IMR-90 (cell line): ENCODE data around the gene TLL1. TPM values are rescaled to one million over a fixed set of nuclear protein-coding genes. Genes with fewer than 3 reads are reported as not detected.

Experiments
- ATAC-seq: fragments of 200-7000 bp; cut with Tn5 transposase; 2 replicates; pipeline ENCODE4 v1.9.1; 2020; ENCODE audit warnings: low read depth, mild to moderate bottlenecking, moderate library complexity
- BruUV-seq: library from RNA; stranded (reverse); fragments of 400-500 nt; replicated peaks from 2 replicates; lab custom pipeline; 2021; lab: Mats Ljungman, UMichigan
- CTCF ChIA-PET: fragments of 300-600 bp; formaldehyde crosslinking; extraction: SDS; loops from one replicate; lab custom pipeline; 2021; ENCODE audit warnings: antibody characterized with exemption; lab: Yijun Ruan, JAX
- POLR2A ChIA-PET: fragments of 300-600 bp; sonication (Branson Sonifier 250); formaldehyde crosslinking; loops from one replicate; lab custom pipeline; 2022; ENCODE audit warnings: antibody characterized with exemption; ENCODE audit not compliant: unreplicated experiment; lab: Charles Lee
- DNase-seq: peaks from one replicate; pipeline ENCODE4 v3.0.0; 2013
- H2AFZ ChIP-seq: replicated peaks from 2 replicates; pipeline ENCODE3; 2013; ENCODE audit warnings: low read length, mild to moderate bottlenecking; ENCODE audit not compliant: poor library complexity
- H2AK5ac ChIP-seq: 2 replicates; pipeline ENCODE4 v1.6.1; 2013; ENCODE audit warnings: low read depth, low read length, inconsistent platforms
- H2AK9ac ChIP-seq: replicated peaks from 2 replicates; pipeline ENCODE3; 2013; ENCODE audit warnings: mild to moderate bottlenecking, low read depth, low read length, moderate library complexity; ENCODE audit not compliant: poor library complexity
- H2BK120ac ChIP-seq: 2 replicates; pipeline ENCODE4 v1.6.1; 2013; ENCODE audit warnings: low read depth, low read length, inconsistent platforms
- H2BK15ac ChIP-seq: 3 replicates; pipeline ENCODE4 v1.6.1; 2013; ENCODE audit warnings: low read depth, low read length, inconsistent platforms
- H2BK20ac ChIP-seq: 2 replicates; pipeline ENCODE4 v1.6.1; 2013; ENCODE audit warnings: low read depth, mild to moderate bottlenecking, inconsistent platforms, low read length, moderate library complexity
- H2BK5ac ChIP-seq: 2 replicates; pipeline ENCODE4 v1.6.1; 2013; ENCODE audit warnings: mild to moderate bottlenecking, low read depth, low read length, inconsistent platforms; ENCODE audit not compliant: poor library complexity, severe bottlenecking
- H3K14ac ChIP-seq: replicated peaks from 2 replicates; pipeline ENCODE4 v1.6.1; 2013; ENCODE audit warnings: low read depth, low read length, inconsistent platforms
- H3K18ac ChIP-seq: 2 replicates; pipeline ENCODE4 v1.6.1; 2013; ENCODE audit warnings: low read depth, low read length, control low read depth
- H3K23ac ChIP-seq: 2 replicates; pipeline ENCODE4 v1.6.1; 2013; ENCODE audit warnings: low read depth, low read length, inconsistent platforms
- H3K27ac ChIP-seq: 2 replicates; pipeline ENCODE4 v1.5.1; 2013; ENCODE audit warnings: mild to moderate bottlenecking, control low read depth, low read length; ENCODE audit not compliant: insufficient read depth
- H3K27me3 ChIP-seq: 2 replicates; pipeline ENCODE4 v1.6.1; 2013; ENCODE audit warnings: low read length; ENCODE audit not compliant: control insufficient read depth, insufficient read depth
- H3K36me3 ChIP-seq: 2 replicates; pipeline ENCODE4 v1.6.1; 2013; ENCODE audit warnings: low read length, mixed read lengths; ENCODE audit not compliant: control insufficient read depth, insufficient read depth
- H3K4ac ChIP-seq: 2 replicates; pipeline ENCODE4 v1.6.1; 2013; ENCODE audit warnings: low read depth, low read length, inconsistent platforms
- H3K4me1 ChIP-seq: 2 replicates; pipeline ENCODE4 v1.6.1; 2013; ENCODE audit warnings: low read length, mixed read lengths; ENCODE audit not compliant: control insufficient read depth, insufficient read depth
- H3K4me2 ChIP-seq: 2 replicates; pipeline ENCODE4 v1.6.1; 2013; ENCODE audit warnings: low read depth, mild to moderate bottlenecking, control low read depth, low read length, moderate library complexity
- H3K4me3 ChIP-seq: 2 replicates; pipeline ENCODE4 v1.5.1; 2013; ENCODE audit warnings: low read depth, mild to moderate bottlenecking, control low read depth, low read length, moderate library complexity; ENCODE audit not compliant: insufficient read depth
- H3K56ac ChIP-seq: 2 replicates; pipeline ENCODE4 v1.6.1; 2013; ENCODE audit warnings: low read length, inconsistent platforms; ENCODE audit not compliant: insufficient read depth; ENCODE audit errors: extremely low read depth
- H3K79me1 ChIP-seq, 2 experiments: 2 replicates each; pipeline ENCODE4 v1.6.1; 2013; ENCODE audit warnings: low read length in 2 of 2, inconsistent platforms in 1 of 2, low read depth in 1 of 2
- H3K9ac ChIP-seq: 2 replicates; pipeline ENCODE4 v1.6.1; 2013; ENCODE audit warnings: low read depth, low read length, control low read depth
- H3K9me1 ChIP-seq: 2 replicates; pipeline ENCODE4 v1.6.1; 2013; ENCODE audit warnings: low read length, inconsistent platforms; ENCODE audit not compliant: insufficient read depth
- H3K9me3 ChIP-seq: 2 replicates; pipeline ENCODE4 v1.6.1; 2013; ENCODE audit warnings: low read length; ENCODE audit not compliant: control insufficient read depth, insufficient read depth
- H4K20me1 ChIP-seq: 2 replicates; pipeline ENCODE4 v1.6.1; 2013; ENCODE audit warnings: low read length, inconsistent platforms; ENCODE audit not compliant: insufficient read depth
- H4K5ac ChIP-seq: 2 replicates; pipeline ENCODE4 v1.6.1; 2013; ENCODE audit warnings: mild to moderate bottlenecking, low read depth, low read length, control low read depth
- H4K8ac ChIP-seq, 2 experiments: 2 replicates each; pipeline ENCODE4 v1.6.1; 2013; ENCODE audit warnings: low read depth in 2 of 2, low read length in 2 of 2, control low read depth in 1 of 2, inconsistent platforms in 1 of 2
- H4K91ac ChIP-seq: 2 replicates; pipeline ENCODE4 v1.6.1; 2013; ENCODE audit warnings: low read depth, low read length, inconsistent platforms; ENCODE audit not compliant: insufficient read depth
- BHLHE40 ChIP-seq: fragments of 150-350 bp; IDR thresholded peaks from 2 replicates; pipeline ENCODE4 v1.6.1; 2016; ENCODE audit warnings: mild to moderate bottlenecking, low read depth, low read length
- CEBPB ChIP-seq: IDR thresholded peaks from 2 replicates; pipeline ENCODE4 v1.6.1; 2012; ENCODE audit warnings: low read depth, low read length, improper control_type of control experiment
- CHD1 ChIP-seq: IDR thresholded peaks from 2 replicates; pipeline ENCODE4 v1.6.1; 2012; ENCODE audit warnings: low read depth, low read length, improper control_type of control experiment
- FOS ChIP-seq: fragments of 150-350 bp; IDR thresholded peaks from 2 replicates; pipeline ENCODE4 v1.6.1; 2016; ENCODE audit warnings: low read depth, low read length
- MAFK ChIP-seq: IDR thresholded peaks from 2 replicates; pipeline ENCODE4 v1.6.1; 2012; ENCODE audit warnings: low read depth, low read length, improper control_type of control experiment
- MAZ ChIP-seq: IDR thresholded peaks from 2 replicates; pipeline ENCODE4 v1.6.1; 2012; ENCODE audit warnings: low read depth, mild to moderate bottlenecking, low read length, improper control_type of control experiment, moderate library complexity, borderline replicate concordance
- MXI1 ChIP-seq: IDR thresholded peaks from 2 replicates; pipeline ENCODE4 v1.6.1; 2012; ENCODE audit warnings: low read depth, mild to moderate bottlenecking, low read length, moderate library complexity, borderline replicate concordance
- NFE2L2 ChIP-seq: fragments of 150-350 bp; IDR thresholded peaks from 2 replicates; pipeline ENCODE4 v1.6.1; 2016; ENCODE audit warnings: low read depth, mild to moderate bottlenecking, low read length
- POLR2A ChIP-seq: IDR thresholded peaks from 2 replicates; pipeline ENCODE4 v1.6.1; 2012; ENCODE audit warnings: mild to moderate bottlenecking, low read depth, low read length
- RAD21 ChIP-seq: IDR thresholded peaks from 2 replicates; pipeline ENCODE4 v1.6.1; 2012; ENCODE audit warnings: low read length, improper control_type of control experiment
- RCOR1 ChIP-seq: IDR thresholded peaks from 2 replicates; pipeline ENCODE4 v1.6.1; 2012; ENCODE audit warnings: mild to moderate bottlenecking, low read length, improper control_type of control experiment; ENCODE audit not compliant: insufficient replicate concordance
- RFX5 ChIP-seq: IDR thresholded peaks from 2 replicates; pipeline ENCODE4 v1.8.0; 2012; ENCODE audit warnings: low read depth, mild to moderate bottlenecking, low read length, moderate library complexity
- SMC3 ChIP-seq: fragments of 150-350 bp; IDR thresholded peaks from 2 replicates; pipeline ENCODE4 v1.6.1; 2016; ENCODE audit warnings: low read depth, mild to moderate bottlenecking, antibody characterized with exemption, low read length, moderate library complexity
- WGBS, 2 experiments: methylation state at CpG; one replicate each; pipeline versions ENCODE4 v1.1.5 to v1.1.7; 2013; ENCODE audit warnings: missing lambda C conversion rate in 2 of 2; ENCODE audit not compliant: insufficient read length in 1 of 2; ENCODE audit errors: extremely low coverage in 2 of 2; 5-methylcytosine and 5-hydroxymethylcytosine counted together
- dilution Hi-C: fragments of 300-500 bp; cut with HindIII; formaldehyde crosslinking; loops from one replicate; pipeline ENCODE4 v1.14.3; 2018; ENCODE audit warnings: low sequenced_read_pairs; ENCODE audit not compliant: unreplicated experiment
- in situ Hi-C: fragments of 300-500 bp; cut with MboI; formaldehyde crosslinking; loops from 3 replicates; pipeline ENCODE4 v1.14.3; 2019; ENCODE audit warnings: low sequenced_read_pairs, inconsistent platforms, mixed read lengths
- intact Hi-C: fragments of 100-400 bp; cut with micrococcal nuclease; formaldehyde crosslinking; loops from 2 replicates; pipeline ENCODE4 v1.10.0; 2022
- polyA plus RNA-seq, 3 experiments: library from polyadenylated mRNA; depleted of rRNA; stranded (reverse); fragments of >200 nt; gene quantifications; 2 replicates each; pipeline ENCODE4 v1.2.3, GENCODE V29; 2012; ENCODE audit warnings: low replicate concordance in 1 of 3
- total RNA-seq: library from RNA; depleted of rRNA; stranded (reverse); fragments of >200 nt; gene quantifications from 2 replicates; pipeline ENCODE4 v1.2.3, GENCODE V29; 2012
- TF ChIP-seq, protein P1 (sequence below): conservative IDR thresholded peaks from 2 replicates; pipeline ENCODE4 v1.5.1; 2012; ENCODE audit warnings: mild to moderate bottlenecking, low read depth, low read length, improper control_type of control experiment
- TF ChIP-seq, protein P2 (sequence below): fragments of 150-350 bp; IDR thresholded peaks from 2 replicates; pipeline ENCODE4 v1.6.1; 2017; ENCODE audit warnings: mild to moderate bottlenecking, antibody characterized with exemption, low read length, low read depth
- TF ChIP-seq, protein P3 (sequence below): fragments of 150-350 bp; IDR thresholded peaks from 2 replicates; pipeline ENCODE4 v1.6.1; 2016; ENCODE audit warnings: low read depth, mild to moderate bottlenecking, low read length, moderate library complexity, borderline replicate concordance

TLL1 gene
- total and polyA plus RNA-seq, 2 of the 4 experiments (the other 2 are of a cell fraction), result not detected

DNA sequence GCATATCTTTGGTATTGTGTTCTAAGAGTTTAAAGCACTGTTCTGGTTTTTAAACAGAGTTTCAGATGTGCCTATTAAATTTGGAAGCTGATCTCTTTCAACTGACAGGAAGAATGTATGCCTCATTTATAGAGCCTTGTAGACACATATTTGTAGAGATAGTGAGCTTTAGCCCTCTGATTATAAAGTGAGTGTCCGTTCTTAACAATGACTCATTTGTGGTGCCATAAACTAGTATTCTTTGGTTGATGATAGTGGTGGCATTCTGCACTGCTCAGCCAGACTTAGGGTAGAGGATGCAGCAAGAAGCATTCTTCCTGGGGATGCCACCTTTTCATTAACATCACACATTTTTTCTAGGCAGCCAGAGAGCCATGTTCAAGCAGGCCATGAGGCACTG lies 121.7 kb downstream of the TLL1 start:
- Histone ChIP-seq H4K5ac (no peak overlapping the region), H3K4me3 (no peak overlapping the region), H3K36me3 (no peaks in the 10 kb centered on the region), H3K9ac (no peak overlapping the region), H3K4me1 (no peaks in the 10 kb centered on the region), H3K14ac (no peak overlapping the region), H4K8ac (no peak overlapping the region), H2AK5ac (no peak overlapping the region), H3K23ac (no peak overlapping the region), H3K79me1 (no peaks in the 10 kb centered on the region), H3K27me3 (no peaks in the 10 kb centered on the region), H3K27ac (no peak overlapping the region), H3K4me2 (no peak overlapping the region), H2BK5ac (no peak overlapping the region), H3K9me1 (no peaks in the 10 kb centered on the region), H4K20me1 (no peaks in the 10 kb centered on the region), H2BK20ac (no peak overlapping the region), H3K18ac (no peak overlapping the region), H3K56ac (no peak overlapping the region), H2BK120ac (no peak overlapping the region), H2AFZ (no peak overlapping the region), H2BK15ac (no peak overlapping the region), H3K4ac (no peak overlapping the region), H3K9me3 (no peaks in the 10 kb centered on the region), H4K91ac (no peak overlapping the region), H2AK9ac (no peak overlapping the region)
- TF ChIP-seq RCOR1 (no peak), NFE2L2 (no peak), CHD1 (no peak), MXI1 (no peak), FOS (no peak), POLR2A (no peak), RFX5 (no peak), RAD21 (no peak), MAFK (no peak), CEBPB (no peak), MAZ (no peak), BHLHE40 (no peak), SMC3 (no peak)
- TF ChIP-seq, protein P1, sequence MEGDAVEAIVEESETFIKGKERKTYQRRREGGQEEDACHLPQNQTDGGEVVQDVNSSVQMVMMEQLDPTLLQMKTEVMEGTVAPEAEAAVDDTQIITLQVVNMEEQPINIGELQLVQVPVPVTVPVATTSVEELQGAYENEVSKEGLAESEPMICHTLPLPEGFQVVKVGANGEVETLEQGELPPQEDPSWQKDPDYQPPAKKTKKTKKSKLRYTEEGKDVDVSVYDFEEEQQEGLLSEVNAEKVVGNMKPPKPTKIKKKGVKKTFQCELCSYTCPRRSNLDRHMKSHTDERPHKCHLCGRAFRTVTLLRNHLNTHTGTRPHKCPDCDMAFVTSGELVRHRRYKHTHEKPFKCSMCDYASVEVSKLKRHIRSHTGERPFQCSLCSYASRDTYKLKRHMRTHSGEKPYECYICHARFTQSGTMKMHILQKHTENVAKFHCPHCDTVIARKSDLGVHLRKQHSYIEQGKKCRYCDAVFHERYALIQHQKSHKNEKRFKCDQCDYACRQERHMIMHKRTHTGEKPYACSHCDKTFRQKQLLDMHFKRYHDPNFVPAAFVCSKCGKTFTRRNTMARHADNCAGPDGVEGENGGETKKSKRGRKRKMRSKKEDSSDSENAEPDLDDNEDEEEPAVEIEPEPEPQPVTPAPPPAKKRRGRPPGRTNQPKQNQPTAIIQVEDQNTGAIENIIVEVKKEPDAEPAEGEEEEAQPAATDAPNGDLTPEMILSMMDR, result no peak
- TF ChIP-seq, protein P2, sequence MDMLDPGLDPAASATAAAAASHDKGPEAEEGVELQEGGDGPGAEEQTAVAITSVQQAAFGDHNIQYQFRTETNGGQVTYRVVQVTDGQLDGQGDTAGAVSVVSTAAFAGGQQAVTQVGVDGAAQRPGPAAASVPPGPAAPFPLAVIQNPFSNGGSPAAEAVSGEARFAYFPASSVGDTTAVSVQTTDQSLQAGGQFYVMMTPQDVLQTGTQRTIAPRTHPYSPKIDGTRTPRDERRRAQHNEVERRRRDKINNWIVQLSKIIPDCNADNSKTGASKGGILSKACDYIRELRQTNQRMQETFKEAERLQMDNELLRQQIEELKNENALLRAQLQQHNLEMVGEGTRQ, result no peak
- TF ChIP-seq, protein P3, sequence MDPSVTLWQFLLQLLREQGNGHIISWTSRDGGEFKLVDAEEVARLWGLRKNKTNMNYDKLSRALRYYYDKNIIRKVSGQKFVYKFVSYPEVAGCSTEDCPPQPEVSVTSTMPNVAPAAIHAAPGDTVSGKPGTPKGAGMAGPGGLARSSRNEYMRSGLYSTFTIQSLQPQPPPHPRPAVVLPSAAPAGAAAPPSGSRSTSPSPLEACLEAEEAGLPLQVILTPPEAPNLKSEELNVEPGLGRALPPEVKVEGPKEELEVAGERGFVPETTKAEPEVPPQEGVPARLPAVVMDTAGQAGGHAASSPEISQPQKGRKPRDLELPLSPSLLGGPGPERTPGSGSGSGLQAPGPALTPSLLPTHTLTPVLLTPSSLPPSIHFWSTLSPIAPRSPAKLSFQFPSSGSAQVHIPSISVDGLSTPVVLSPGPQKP, result no peak
- BruUV-seq, result no TSS peak
- ATAC-seq (no peak), DNase-seq (no peak)
- intact Hi-C loops (no loop called here), in situ Hi-C loops (no loop called here), dilution Hi-C loops (no loop called here)
- CTCF ChIA-PET, result no interaction called here
- POLR2A ChIA-PET, result no interaction called here
- no CpG with 5 or more reads among the region's 1 CpG for WGBS, 2 experiments
